NCI-H226 (cell line): ENCODE results near the gene C7orf57.
A peak's percentile ranks its signal among the peaks of the same experiment; 100 is the strongest.
"Not testable (repeated sequence)": the region's sequence is repeated elsewhere in the genome, so short reads cannot be mapped to it uniquely, and the experiment has no call there.

Experiments used
- DNase-seq: peaks from one replicate; pipeline ENCODE4 v3.0.0-alpha.2; 2015

C7orf57 gene

DNA sequence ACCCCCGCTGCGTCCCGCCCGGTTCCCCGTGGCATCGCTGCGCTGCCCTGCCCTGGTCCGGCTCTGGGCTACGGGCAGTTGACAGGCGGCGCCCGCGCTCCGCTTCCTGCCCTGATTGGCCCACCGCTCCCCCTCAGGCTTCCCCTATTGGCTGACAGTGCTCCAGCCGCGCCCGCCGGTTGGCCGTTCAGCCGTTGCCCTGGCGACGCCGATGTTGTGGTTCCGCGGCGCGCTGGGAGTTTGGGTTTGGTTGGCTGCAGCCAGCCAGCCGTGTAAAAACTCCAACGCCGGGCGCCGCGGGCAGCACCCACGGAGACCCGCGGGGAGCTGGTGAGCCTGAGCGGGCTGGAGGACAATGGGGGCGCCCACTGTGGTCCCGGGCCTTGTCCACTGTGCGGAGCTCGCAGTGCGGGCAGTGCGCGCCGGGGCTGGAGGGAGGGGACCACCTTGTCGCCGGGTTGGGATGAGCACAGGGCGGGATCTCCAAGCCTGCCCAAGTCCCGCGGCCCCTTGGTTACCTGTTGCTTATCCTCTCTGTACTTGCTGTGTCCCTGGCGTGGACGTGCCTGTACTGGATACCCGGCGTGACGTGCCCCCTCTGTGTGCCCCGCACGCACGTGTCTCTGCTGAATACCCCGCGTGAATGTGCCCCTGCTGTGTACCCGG is at the start of gene C7orf57:
Gene C7orf57 (plus strand): TSS at position 243 of the 666 bp plus-strand sequence. CDS start 766 bp downstream, outside the sequence.
- peak; percentile 92 for DNase-seq

DNA sequence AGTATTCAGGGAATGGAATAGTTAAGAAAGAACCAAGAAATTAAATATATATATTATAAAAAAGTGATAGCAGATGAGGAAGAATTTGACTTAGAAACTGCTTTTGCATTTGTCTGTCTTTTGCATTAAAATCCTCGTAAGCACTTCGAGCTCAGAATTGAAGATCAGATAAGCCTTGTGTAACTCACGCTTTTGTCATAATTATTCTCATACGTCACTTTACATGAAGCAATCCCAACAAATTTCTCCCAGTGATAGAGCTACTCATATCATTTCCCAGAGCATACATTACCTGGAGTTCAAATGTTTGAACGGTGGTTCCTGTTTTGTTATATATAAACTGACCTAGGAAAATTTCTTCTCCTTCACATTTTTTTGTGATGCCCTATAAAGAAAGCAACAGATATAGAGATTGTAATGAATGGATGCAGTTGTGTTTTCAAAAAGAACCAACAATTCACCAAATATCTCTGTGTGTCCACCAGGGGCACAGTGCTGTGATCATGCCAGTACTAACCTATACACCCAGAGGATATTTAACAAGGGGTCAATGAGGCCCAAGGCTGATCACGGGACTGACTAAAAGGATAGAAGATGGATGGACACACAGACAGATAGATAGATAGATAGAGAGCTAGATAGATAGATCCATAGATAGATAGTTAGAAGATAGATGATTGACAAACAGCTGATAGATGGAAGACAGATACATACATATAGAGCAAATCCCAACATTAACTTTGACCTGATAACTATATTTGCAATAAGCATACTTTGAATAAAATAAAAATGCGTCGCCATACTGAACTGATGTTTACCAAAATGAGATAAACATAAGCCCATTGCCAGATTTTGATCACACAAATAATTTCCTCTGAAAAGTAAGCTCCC is 46.6 kb upstream of the C7orf57 start:
- no peak for DNase-seq

DNA sequence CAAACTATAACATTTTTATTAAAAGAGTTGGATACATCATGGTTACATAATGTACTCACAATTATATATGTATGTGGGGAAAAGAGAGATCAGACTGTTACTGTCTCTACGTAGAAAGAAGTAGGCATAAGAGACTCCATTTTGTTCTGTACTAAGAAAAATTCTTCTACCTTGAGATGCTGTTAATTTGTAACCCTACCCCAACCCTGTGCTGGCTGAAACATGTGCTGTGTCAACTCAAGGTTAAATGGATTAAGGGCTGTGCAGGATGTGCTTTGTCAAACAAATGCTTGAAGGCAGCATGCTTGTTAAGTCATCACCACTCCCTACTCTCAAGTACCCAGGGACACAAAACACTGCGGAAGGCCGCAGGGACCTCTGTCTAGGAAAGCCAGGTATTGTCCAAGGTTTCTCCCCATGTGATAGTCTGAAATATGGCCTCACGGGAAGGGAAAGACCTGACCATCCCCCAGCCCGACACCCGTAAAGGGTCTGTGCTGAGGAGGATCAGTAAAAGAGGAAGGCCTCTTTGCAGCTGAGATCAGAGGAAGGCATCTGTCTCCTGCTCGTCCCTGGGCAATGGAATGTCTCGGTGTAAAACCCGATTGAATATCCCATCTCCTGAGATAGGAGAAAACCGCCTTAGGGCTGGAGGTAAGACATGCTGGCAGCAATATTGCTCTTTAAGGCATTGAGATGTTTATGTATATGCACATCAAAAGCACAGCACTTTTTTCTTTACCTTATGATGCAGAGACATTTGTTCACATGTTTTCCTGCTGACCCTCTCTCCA is 45.5 kb upstream of the C7orf57 start:
- not testable (repeated sequence) for DNase-seq

GRCh38 chr7:47990592-47990991 is 44.8 kb upstream of the C7orf57 start:
- no peak for DNase-seq

DNA sequence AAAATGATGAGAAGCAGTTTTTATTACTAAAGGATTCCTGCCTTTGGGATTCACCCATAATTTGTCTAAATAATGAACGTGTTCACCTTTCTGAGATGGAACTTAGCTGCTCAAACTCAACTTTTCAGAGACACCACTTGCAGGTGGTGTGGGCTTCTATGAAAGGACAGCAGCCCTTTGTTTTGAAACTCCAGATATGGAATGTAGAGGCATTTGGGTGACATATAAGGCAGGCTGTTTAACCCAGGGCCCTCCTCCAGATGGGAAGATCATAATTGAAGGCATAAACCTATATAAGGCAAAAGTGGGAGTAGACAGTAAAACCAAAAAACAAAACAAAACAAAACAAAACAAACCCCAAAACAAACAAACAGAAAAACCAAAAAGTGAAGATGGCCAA is 44.1 kb upstream of the C7orf57 start:
- DNase-seq: no peak

GRCh38 chr7:47991741-47992311 is 43.5 kb upstream of the C7orf57 start:
- peak; percentile 22 for DNase-seq

DNA sequence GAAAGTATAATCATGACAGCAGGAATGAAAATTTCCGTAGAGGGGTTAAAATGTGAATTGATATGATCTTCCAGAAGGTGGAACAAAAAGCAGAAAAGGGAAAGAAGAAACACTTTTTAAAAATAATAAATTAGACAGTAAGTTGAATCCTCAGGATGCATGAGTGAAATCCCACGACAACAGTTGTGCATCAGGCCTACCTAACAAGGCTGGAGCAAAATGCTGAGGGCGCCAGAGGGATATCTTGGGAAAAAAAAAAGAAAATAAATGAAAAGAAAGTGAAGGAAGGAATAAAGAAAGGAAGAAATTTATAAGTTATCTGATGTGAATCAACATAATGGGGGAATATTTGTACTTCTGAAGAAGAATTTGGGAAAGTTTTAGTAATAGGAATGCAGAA is 42.9 kb upstream of the C7orf57 start:
- no peak for DNase-seq

GRCh38 chr7:47999413-47999812 is 35.9 kb upstream of the C7orf57 start:
- no peak for DNase-seq

- DNase-seq: peak; percentile 8
Observed at GRCh38 chr7:48000164-48000563, 35.2 kb upstream of the C7orf57 start.

GRCh38 chr7:48004032-48004431 is 31.3 kb upstream of the C7orf57 start:
- DNase-seq: no peak

DNA sequence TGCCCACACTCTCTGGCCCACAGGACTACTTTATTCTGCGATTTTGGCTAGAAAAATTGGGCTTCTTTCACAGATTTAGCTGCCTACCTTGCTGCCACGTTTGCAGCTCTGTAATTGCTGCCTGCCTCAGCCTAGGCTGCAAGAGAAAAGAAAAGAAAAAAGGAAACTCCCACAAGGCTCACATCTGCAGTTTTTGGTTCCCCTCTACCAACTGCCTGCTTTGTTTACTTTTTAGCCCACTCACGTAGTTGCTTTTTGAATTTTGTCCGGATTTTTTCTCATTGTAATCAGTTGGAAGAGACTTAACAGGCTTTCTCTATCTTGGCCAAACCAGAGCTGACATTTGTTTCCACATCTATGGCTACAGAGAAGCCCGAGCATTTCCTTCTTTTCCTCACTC is 30.7 kb upstream of the C7orf57 start:
- DNase-seq: no peak

- DNase-seq: no peak
Observed at GRCh38 chr7:48006866-48007265, 28.5 kb upstream of the C7orf57 start.

- DNase-seq: no peak
Observed at GRCh38 chr7:48009257-48009656, 26.1 kb upstream of the C7orf57 start.

DNA sequence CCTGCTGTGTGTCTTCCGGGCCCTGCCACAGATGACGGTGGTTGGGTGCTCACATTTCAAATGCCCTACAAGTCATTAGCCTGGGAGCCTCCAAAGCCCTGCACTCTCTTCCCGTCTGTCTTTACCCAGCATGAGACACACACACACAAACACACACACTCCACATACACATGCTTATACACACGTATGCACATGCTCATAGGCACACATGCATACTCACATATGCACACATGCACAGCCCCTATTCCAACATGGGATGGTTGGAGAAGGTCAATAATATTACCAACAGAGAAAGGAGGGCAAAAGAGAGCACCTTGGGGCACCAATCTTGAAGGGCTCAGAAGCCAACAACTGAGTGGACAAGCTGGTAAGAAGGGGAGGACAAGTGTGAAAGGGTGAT is 25.4 kb upstream of the C7orf57 start:
- DNase-seq: no peak

- DNase-seq: no peak
Observed at GRCh38 chr7:48011323-48011722, 24.0 kb upstream of the C7orf57 start.

DNA sequence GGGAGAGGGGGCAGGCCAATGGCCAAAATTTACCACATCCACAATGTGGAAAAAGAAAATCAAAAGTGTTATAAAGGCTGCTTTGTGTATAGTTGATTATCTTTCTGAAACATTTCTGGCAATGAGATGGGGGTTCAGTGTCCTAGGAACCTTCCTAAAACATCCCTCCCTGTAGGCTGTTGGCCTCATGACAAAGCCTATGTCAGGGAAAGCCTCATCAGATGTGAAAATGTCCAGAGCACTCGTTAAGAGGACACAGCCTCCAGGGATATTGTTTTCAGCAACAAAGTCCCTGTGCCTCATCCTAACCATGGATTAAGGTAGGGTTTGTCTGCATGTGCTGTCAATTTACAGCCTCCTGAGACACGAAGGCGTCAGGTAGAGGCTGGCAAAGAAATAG is 23.4 kb upstream of the C7orf57 start:
- no peak for DNase-seq

GRCh38 chr7:48016641-48017040 is 18.7 kb upstream of the C7orf57 start:
- DNase-seq: no peak

- no peak for DNase-seq
Observed at GRCh38 chr7:48017674-48018073, 17.7 kb upstream of the C7orf57 start.

DNA sequence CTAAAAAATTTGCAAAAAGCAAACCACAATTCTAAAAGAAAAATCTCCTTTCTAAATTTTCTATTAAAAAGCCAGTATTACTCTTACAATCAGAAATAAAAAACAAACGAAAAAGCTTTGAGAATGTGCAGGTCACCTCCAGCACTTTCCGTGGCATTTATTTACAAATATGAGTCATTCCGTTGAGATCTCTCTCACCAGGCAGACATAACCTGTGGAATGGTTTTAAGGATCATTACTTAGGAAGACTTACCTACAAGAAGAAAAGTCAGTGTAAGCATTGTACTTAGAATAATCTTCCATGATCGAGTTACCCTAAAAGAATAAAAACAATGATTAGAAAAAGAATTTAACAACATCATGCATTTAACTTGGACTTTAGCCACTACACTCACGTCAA is 9.7 kb upstream of the C7orf57 start:
- no peak for DNase-seq

- DNase-seq: no peak
Observed at GRCh38 chr7:48028938-48029337, 6.4 kb upstream of the C7orf57 start, which contains the start of gene SUN3. Gene SUN3 (minus strand): TSS chr7:48029107. CDS start chr7:48028938, 169 bp downstream.

- DNase-seq: no peak
Observed at GRCh38 chr7:48031111-48031510, 4.2 kb upstream of the C7orf57 start.

DNA sequence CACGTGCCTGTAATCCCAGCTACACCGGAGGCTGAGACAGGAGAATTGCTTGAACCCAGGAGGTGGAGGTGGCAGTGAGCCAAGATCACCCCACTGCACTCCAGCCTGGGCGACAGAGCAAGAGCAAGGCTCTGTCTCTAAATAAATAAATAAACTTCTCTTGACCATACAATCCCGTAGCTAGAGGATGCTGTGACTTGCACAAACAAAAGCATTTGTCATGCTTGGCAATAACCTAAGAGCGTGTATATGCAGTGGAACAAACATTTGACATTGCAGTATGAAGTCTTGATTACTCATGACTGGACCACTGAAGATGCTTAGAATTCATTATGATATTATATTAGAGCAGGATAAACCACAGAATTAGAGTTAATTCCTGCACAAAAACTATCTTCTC is 1.4 kb upstream of the C7orf57 start:
- no peak for DNase-seq

GRCh38 chr7:48035967-48036478 is 680 bp downstream of the C7orf57 start:
- no peak for DNase-seq
